GM12878 (cell line): ENCODE results near the gene PRDM1. TPM values are rescaled to one million over a fixed set of nuclear protein-coding genes. Genes with fewer than 3 reads are reported as not detected.

Experiments
- ATAC-seq: fragments of 200-7000 bp; cut with Tn5 transposase; 3 replicates; pipeline ENCODE4 v1.9.1; 2020; ENCODE audit warnings: mild to moderate bottlenecking, moderate library complexity
- BruUV-seq: library from RNA; stranded (reverse); fragments of 400-500 nt; replicated peaks from 2 replicates; lab custom pipeline; 2021; lab: Mats Ljungman, UMichigan
- CTCF ChIA-PET: fragments of 300-600 bp; sonication (Branson Sonifier 250); formaldehyde crosslinking; extraction: SDS; loops from one replicate; lab custom pipeline; 2021; ENCODE audit warnings: inconsistent platforms; lab: Yijun Ruan, JAX
- POLR2A ChIA-PET: fragments of 350-600 bp; formaldehyde crosslinking; extraction: SDS; loops from one replicate; lab custom pipeline; 2021; ENCODE audit warnings: inconsistent platforms; lab: Charles Lee
- RAD21 ChIA-PET: fragments of 300-600 bp; sonication (Branson Sonifier 250); formaldehyde crosslinking; loops from one replicate; lab custom pipeline; 2023; ENCODE audit warnings: antibody characterized with exemption; ENCODE audit not compliant: unreplicated experiment; lab: Charles Lee
- SMC1A ChIA-PET: fragments of 300-600 bp; sonication (Branson Sonifier 250); formaldehyde crosslinking; loops from one replicate; lab custom pipeline; 2023; ENCODE audit not compliant: unreplicated experiment, uncharacterized antibody; lab: Charles Lee
- DNase-seq: peaks from one replicate; pipeline ENCODE4 v3.0.0-alpha.2; 2011; ENCODE audit warnings: low read depth, low spot score
- FAIRE-seq: peaks from 3 replicates; lab custom pipeline; 2011; peaks lifted over from hg19 to GRCh38; lab: Jason Lieb, UNC
- H2AFZ ChIP-seq: 2 replicates; pipeline ENCODE4 v1.6.0; 2011; ENCODE audit warnings: low read depth, low read length, control low read depth; ENCODE audit not compliant: control insufficient read depth
- H3K27ac ChIP-seq: 2 replicates; pipeline ENCODE4 v1.5.1; 2011; ENCODE audit warnings: control low read depth; ENCODE audit not compliant: control insufficient read depth, insufficient read depth
- H3K27me3 ChIP-seq, 2 experiments: replicated peaks in 1 of 2; 2 replicates each; pipeline versions ENCODE4 v1.6.0 to v1.6.1; 2011; ENCODE audit warnings: low read length in 1 of 2; ENCODE audit not compliant: control insufficient read depth in 2 of 2, insufficient read depth in 2 of 2
- H3K36me3 ChIP-seq, 2 experiments: 2 replicates each; pipeline ENCODE4 v1.5.1; 2011; ENCODE audit warnings: low read length in 1 of 2; ENCODE audit not compliant: control insufficient read depth in 2 of 2, insufficient read depth in 2 of 2
- H3K4me1 ChIP-seq: 2 replicates; pipeline ENCODE4 v1.6.1; 2011; ENCODE audit warnings: mild to moderate bottlenecking, low read length, moderate library complexity, mixed read lengths; ENCODE audit not compliant: control insufficient read depth, insufficient read depth
- H3K4me2 ChIP-seq: 2 replicates; pipeline ENCODE4 v1.6.0; 2011; ENCODE audit warnings: control low read depth; ENCODE audit not compliant: control insufficient read depth, insufficient read depth
- H3K4me3 ChIP-seq: fragments of 200-600 bp; sonication (generic); 2 replicates; pipeline ENCODE4 v1.5.1; 2016
- H3K79me2 ChIP-seq: 2 replicates; pipeline ENCODE4 v1.6.0; 2011; ENCODE audit warnings: low read length; ENCODE audit not compliant: control insufficient read depth, insufficient read depth
- H3K9ac ChIP-seq: 2 replicates; pipeline ENCODE4 v1.8.0; 2011; ENCODE audit warnings: low read length, control low read depth, mixed read lengths; ENCODE audit not compliant: control insufficient read depth, insufficient read depth
- H3K9me3 ChIP-seq: replicated peaks from 3 replicates; pipeline ENCODE4 v1.5.1; 2011; ENCODE audit warnings: mild to moderate bottlenecking, low read length; ENCODE audit not compliant: control insufficient read depth, insufficient read depth
- H4K20me1 ChIP-seq: 2 replicates; pipeline ENCODE4 v1.6.0; 2011; ENCODE audit not compliant: control insufficient read depth, insufficient read depth
- CREM ChIP-seq: IDR thresholded peaks from 2 replicates; pipeline ENCODE4 v1.6.1; 2014; ENCODE audit warnings: antibody characterized with exemption, low read depth
- E2F4 ChIP-seq: IDR thresholded peaks from 2 replicates; pipeline ENCODE4 v1.6.1; 2012; ENCODE audit warnings: low read depth, low read length, improper control_type of control experiment
- IRF4 ChIP-seq: IDR thresholded peaks from 2 replicates; pipeline ENCODE4 v1.6.1; 2011; ENCODE audit warnings: low read depth, low read length
- PBX3 ChIP-seq: IDR thresholded peaks from 2 replicates; pipeline ENCODE4 v1.6.1; 2011; ENCODE audit warnings: mild to moderate bottlenecking, low read depth, low read length, moderate library complexity; ENCODE audit not compliant: insufficient replicate concordance
- PRDM15 ChIP-seq: fragments of 450-650 bp; formaldehyde crosslinking; IDR thresholded peaks from 2 replicates; pipeline ENCODE4 v1.4.0; 2020; ENCODE audit warnings: mild to moderate bottlenecking, moderate library complexity
- RAD51 ChIP-seq: fragments of 450-650 bp; IDR thresholded peaks from 2 replicates; pipeline ENCODE4 v1.6.1; 2016; ENCODE audit warnings: moderate library complexity, mild to moderate bottlenecking, inconsistent platforms
- TCF12 ChIP-seq: IDR thresholded peaks from 2 replicates; pipeline ENCODE4 v1.6.1; 2011; ENCODE audit warnings: low read depth, mild to moderate bottlenecking, low read length
- TCF7 ChIP-seq: IDR thresholded peaks from 2 replicates; pipeline ENCODE4 v1.6.1; 2014; ENCODE audit warnings: antibody characterized with exemption, borderline replicate concordance
- ZBTB40 ChIP-seq: fragments of 450-650 bp; IDR thresholded peaks from 2 replicates; pipeline ENCODE4 v1.6.1; 2016; ENCODE audit warnings: mild to moderate bottlenecking, moderate library complexity, borderline replicate concordance
- WGBS: methylation state at CpG from one replicate; pipeline ENCODE4 v1.1.6; 2016; ENCODE audit warnings: low lambda C conversion rate; ENCODE audit not compliant: insufficient replicate concordance, insufficient coverage; ENCODE audit errors: missing lambda C conversion rate; 5-methylcytosine and 5-hydroxymethylcytosine counted together
- in situ Hi-C: fragments of 300-500 bp; cut with MboI; formaldehyde crosslinking; loops from 9 replicates; pipeline ENCODE4 v1.14.3; 2018; ENCODE audit warnings: mixed read lengths
- intact Hi-C: fragments of 100-400 bp; cut with micrococcal nuclease; formaldehyde crosslinking; loops from one replicate; pipeline ENCODE4 v1.14.2; 2022; ENCODE audit not compliant: unreplicated experiment
- polyA plus RNA-seq, 11 experiments: library from polyadenylated mRNA; depleted of rRNA in 4 of 11; unstranded in 6 of 11; stranded (reverse) in 5 of 11; fragments of >200 nt; fragmentation: Nextera tagmentation in 4 of 11; fragmentation: Illumina TruSeq in 1 of 11; extraction: Ambion mirVana in 4 of 11; extraction: Trizol in 1 of 11; gene quantifications; 1 replicate in 1 of 11; 2 replicates in 10 of 11; pipeline versions ENCODE4 v1.2.1 to v1.2.3, GENCODE V29; 2011 to 2016; ENCODE audit warnings: inconsistent platforms in 2 of 11, missing spikeins in 2 of 11, low read depth in 1 of 11
- total RNA-seq, 4 experiments: library from RNA; depleted of rRNA in 3 of 4; stranded (reverse); fragments of >200 nt in 3 of 4; fragmentation: Illumina TruSeq in 1 of 4; extraction: Trizol in 1 of 4; gene quantifications; 2 replicates each; pipeline versions ENCODE4 v1.2.1 to v1.2.3, GENCODE V29; 2013 to 2021

The PRDM1 gene
- total and polyA plus RNA-seq, 10 of the 15 experiments (the other 5 are each of a cell fraction or from before 2014, with no cell fraction given) = 1.9 to 15.8 (median 4.1) TPM

GRCh38 chr6:106045077-106045476 is 41.1 kb upstream of the PRDM1 start (continued):
- TF ChIP-seq PBX3 (no peak), RAD51 (no peak), TCF7 (no peak)

GRCh38 chr6:106046116-106046853 is 39.9 kb upstream of the PRDM1 start:
- 79% methylated on average over 10 of the region's 10 CpGs for WGBS
- no peaks in the 10 kb centered on the region for H3K9me3 ChIP-seq
- ChIA-PET CTCF (interaction anchor here (0.8 to 1.2 kb wide), 2 partner anchors 177 to 635 kb away, joined by 3 to 4 read pairs; no protein-coding TSS in a partner anchor), RAD21 (interaction anchor here (1.2 kb wide), 1 partner anchor 177 kb away, joined by 4 read pairs; no protein-coding TSS in a partner anchor), SMC1A (interaction anchor here (1.6 kb wide), 1 partner anchor 10 kb away, joined by 3 read pairs; no protein-coding TSS in a partner anchor), POLR2A (no interaction called here)
- no peak overlapping the region for H3K4me3 ChIP-seq
- no peak overlapping the region for H3K4me2 ChIP-seq
- H2AFZ ChIP-seq = no peak overlapping the region
- FAIRE-seq = no peak
- in situ Hi-C loops = no loop called here
- no peaks in the 10 kb centered on the region for H4K20me1 ChIP-seq
- H3K27me3 ChIP-seq = peaks cover 0 to under 1% of the 10 kb centered on the region in 2 experiments
- intact Hi-C loops = no loop called here
- no peaks in the 10 kb centered on the region for H3K36me3 ChIP-seq
- no peak for DNase-seq
- no peaks in the 10 kb centered on the region for H3K4me1 ChIP-seq
- no peaks in the 10 kb centered on the region for H3K79me2 ChIP-seq
- no TSS peak for BruUV-seq
- no peak overlapping the region for H3K9ac ChIP-seq
- no peak for ATAC-seq
- no peak overlapping the region for H3K27ac ChIP-seq
- TF ChIP-seq IRF4 (no peak), TCF12 (no peak), ZBTB40 (no peak), PRDM15 (CRISPR knock-in tag) (no peak), E2F4 (no peak), CREM (no peak)
